HG02981 (cell line): ENCODE results near the gene LSP1.
A peak's percentile ranks its signal among the peaks of the same experiment; 100 is the strongest.
"Not testable (repeated sequence)": the region's sequence is repeated elsewhere in the genome, so short reads cannot be mapped to it uniquely, and the experiment has no call there.

Experiments
- ATAC-seq: cut with Tn5 transposase; IDR thresholded peaks from one replicate; pipeline ENCODE4 v1.9.1; 2021; ENCODE audit warnings: mild to moderate bottlenecking, moderate library complexity; ENCODE audit not compliant: unreplicated experiment

LSP1 gene

DNA sequence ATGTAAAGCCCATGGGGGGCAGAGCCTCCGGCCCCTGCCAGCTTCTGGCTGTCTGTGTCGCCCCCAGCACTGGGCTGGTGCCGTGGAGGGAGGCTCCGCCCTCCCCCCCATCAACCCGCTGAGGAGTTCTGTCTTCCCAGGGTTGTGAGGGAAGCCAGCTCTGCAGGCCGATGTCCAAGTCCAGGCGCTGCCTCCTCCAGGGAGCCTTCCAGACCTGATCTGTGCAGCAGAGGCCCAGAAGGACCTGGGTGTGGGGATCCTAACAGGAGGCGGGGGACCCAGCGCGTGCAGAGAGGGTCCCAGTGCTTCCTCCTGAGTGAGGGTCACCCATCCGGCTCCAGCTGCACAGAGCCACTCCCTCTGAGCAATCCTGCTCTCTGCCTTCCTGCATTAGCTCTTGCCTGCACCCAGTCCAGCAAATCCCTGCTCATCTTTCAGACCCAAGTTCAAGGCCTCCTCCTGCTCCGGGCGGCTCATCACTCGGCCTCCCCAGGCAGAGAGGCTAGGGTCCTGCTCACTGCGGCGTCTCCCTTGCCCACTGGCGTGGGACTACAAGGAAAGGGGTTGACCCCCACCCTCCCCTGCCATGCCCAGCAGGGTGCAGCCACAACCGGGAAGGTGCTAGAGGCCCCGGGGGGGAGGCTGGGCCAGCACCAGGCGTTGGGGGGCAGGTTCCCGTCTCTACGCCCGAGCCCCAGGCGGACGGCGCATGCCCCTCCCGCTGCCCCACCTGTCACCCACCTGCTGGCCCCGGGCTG lies 22.4 kb downstream of the LSP1 start:
- no peak for ATAC-seq

DNA sequence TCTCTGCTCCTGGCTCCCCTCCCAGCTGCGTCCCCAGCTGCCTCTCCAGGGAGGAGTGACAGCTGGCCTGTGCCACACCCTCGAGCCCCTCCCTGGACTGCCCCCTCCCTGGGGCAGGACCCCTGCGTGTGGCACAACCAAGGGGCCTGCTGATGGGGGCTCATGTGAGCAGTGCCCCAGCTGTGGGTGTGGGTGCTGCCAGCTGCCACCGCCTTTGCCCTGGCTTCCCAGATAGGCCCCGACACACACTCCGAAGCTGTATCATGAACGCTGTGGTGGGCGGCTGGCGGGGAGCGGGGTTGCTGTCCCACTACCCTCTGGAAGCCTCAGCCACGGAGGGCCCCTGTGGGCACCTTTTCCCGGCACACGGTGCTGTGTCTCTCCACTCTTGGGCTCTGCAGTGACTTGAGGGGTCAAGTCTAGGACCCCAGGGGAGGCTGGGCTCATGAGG lies 23.0 kb downstream of the LSP1 start:
- not testable (repeated sequence) for ATAC-seq

GRCh38 chr11:1876361-1877063 lies 23.6 kb downstream of the LSP1 start:
- no peak for ATAC-seq

- ATAC-seq, result no peak
Observed at GRCh38 chr11:1877211-1878136, 24.6 kb downstream of the LSP1 start.

DNA sequence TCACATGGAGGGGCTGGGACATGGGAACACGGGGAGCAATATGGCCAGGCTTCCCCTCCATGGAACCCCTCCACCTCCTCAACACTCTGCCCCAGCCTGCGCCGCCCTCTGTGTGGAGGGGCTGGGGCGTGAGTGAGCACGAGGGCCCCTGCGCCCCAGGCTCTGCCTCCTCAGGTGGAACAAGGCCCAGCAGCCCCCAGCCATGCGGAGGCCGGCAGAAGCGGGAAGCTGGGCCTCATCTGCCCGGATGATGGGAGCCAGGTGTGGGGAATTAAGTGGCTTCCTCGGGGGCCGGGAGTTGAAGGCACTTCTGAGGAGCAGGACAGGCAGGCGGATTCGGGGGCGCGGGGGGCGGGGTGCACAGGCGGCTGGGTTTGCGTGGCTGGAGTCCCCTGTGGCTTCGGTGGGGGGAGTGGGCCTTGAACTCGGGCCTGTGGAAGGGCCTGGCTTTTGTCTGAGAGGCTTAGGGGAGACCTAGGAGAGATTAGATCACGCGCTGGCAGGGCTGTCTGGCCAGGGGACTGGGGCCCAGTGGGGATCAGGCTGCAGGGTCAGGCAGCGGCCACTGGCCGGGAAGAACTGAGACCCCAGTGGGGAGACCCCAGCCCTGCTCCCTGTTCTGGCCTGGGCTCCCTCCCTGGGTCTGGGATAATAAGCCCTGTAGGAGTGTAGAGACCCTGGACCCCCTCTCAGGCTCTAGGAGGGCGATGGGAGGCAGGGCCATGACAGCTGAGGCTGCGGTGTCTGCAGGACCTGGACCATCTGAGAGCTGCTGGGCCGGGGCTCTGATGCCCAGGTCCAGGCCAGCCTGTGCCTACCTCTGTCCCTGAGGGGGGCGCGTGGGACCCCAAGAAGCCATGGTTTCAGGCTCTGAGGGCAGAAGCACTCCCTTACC lies 25.5 kb downstream of the LSP1 start:
- no peak for ATAC-seq

- ATAC-seq, result no peak
Observed at GRCh38 chr11:1879342-1879940, 26.6 kb downstream of the LSP1 start.

- ATAC-seq, result no peak
Observed at GRCh38 chr11:1879941-1880720, 27.2 kb downstream of the LSP1 start.

- ATAC-seq, result no peak
Observed at GRCh38 chr11:1880746-1881441, 28.0 kb downstream of the LSP1 start.

DNA sequence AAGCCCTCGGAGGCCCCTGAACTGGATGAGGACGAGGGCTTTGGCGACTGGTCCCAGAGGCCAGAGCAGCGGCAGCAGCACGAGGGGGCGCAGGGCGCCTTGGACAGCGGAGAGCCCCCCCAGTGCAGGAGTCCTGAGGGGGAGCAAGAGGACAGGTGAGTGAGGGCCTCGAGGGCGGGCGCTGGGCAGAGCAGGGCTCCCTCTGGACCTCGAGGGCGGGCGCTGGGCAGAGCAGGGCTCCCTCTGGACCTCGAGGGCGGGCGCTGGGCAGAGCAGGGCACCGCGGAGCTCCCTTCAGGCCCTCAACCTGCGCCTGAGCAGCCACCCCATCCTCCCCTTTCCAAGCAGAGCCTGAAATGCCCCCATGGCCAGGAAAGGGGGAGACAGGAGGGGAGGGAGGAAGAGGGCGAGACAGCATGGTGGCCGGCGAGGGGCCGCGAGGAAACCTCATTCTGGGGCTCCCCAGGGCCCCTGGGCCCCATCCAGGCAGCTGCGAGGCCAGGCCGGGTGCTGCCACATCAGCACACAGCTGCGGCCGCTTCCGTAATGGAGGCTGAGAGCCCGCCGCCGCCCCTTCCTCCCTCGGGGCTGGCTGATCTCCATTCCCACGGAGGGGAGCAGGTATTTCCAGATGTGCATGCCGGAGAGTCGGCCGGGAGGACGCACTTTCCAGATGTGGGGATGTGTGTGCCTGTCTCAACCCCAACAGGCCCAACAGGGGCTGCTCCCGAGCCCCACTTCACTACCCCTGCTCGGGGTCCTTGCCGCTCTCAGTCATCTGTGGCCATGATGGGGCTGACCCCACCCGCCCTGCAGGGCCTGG lies 28.8 kb downstream of the LSP1 start:
- peak; percentile 18 for ATAC-seq

DNA sequence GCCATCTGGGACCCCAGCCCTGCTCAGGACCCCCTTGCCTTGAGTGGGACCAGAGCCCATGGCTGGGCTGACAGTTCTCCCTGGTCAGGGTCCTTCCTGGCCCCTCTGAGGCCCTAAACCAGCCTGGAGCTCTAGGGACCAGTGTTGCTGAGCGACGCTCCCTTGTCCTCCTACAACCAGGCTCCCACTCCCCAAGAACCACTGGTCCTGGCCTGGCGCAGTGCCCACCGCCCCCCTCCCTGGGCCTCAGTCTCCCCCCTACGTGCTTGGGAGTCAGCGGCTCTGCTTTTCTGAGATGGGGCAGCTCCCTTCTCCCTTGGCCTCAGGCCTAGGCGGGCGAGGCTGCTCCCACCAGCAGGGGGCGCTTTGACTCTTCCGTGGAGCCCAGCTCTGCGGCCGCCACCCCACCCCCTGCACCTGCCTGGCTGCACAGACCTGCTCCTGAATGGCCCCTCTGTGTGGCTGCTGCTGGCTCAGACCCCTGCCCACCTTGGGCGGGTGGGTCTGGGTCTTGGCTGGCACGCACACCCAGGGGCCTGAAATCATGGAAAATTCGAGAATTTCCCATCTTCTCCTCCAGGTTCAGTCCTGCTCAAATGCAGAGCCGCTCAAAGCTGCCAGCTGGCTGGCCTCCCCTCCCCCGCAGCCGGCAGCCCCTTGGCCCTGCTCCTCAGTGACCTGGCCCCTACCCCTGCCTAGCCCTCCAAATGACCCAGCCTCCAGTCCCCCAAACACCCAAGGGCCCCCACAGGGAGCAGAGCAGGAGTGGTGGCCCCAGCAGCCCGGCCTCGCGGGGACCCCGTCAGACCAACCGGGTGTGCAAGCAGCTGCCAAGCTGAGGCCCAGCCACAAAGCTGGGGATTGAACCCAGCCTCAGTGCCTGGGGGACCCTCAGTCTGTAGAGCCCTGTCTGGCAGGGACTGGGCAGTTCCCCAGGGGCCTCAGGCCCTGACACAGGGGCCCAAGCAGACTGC lies 29.7 kb downstream of the LSP1 start:
- peak; percentile 58 for ATAC-seq

GRCh38 chr11:1883346-1884302 lies 30.7 kb downstream of the LSP1 start:
- ATAC-seq, result no peak

DNA sequence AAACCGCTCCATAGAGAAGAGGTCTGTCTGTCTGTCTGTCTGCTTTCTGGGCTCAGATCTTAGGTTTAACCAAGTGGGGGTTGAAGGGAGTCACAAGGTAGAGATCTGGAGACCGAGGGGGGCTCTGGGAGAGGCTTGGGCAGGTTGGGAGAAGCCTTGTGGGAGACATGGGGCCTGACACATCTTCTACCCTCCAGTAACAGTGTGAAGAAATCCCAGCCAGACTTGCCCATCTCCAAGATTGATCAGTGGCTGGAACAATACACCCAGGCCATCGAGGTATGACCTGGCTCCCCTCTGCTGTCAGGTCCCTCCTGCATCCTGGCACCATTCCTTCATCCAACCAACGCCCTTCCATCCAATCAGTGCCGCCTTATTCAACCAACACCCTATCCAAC lies 31.4 kb downstream of the LSP1 start:
- ATAC-seq, result no peak

DNA sequence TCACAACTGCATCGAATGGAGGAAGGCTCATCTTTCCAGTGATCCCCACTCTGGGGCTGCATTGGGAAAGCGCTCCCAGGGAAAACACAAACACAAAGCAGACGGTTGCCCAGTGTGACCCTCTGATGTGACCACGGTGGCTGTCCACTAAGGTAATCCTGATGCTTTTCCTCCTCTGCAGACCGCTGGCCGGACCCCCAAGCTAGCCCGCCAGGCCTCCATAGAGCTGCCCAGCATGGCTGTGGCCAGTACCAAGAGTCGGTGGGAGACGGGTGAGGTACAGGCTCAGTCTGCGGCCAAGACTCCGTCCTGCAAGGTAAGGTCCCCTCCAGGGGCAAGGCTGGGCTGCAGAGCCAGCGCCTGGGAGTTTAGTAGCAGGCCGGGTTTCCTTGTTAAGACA lies 33.7 kb downstream of the LSP1 start:
- not testable (repeated sequence) for ATAC-seq

DNA sequence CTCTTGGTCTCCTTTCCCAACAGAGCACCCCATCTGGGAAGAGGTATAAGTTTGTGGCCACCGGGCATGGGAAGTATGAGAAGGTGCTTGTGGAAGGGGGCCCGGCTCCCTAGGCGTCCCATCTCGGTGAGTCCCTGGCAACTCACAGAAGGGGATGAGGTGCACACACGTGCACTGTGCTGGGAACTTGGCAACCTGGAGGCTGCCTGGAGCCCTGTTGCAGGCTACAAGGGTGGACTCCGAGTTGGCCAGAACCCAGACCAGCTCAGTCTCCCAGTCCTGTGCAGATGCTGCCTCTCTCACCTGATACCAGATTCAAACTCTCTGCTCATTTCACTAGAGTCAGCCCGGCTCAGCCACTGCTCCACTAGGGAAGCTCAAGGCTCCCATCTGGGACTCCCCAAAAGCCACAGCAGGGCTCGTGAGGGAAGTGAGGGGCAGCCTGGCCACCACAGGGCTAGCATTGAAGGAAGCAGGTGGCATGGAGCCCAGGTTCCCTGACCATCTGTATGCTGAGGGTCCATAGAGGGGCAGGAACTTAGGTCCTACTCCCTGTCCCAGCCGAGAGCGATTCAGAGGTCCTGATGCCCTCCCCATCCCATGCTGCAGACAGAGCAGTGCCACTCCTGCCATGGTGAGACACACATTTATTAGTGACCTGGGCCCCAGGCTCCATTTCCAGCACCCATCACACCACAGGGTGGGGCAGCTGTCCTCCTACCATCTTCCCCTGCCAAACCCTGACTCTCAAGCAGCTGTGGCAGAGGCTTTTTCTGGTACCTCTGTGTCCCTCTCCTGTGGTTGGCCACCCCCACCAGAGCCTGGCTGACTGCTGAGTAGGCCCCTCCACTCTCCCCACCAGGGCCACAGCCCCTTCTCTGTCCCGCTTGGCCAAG lies 34.8 kb downstream of the LSP1 start:
- no peak for ATAC-seq
